SKM-1 (cell line): Measurements from ENCODE around the gene ESPNL.

Source experiments
- DNase-seq: peaks from one replicate; lab custom pipeline; 2025; ENCODE audit not compliant: unreplicated experiment; lab: John Stamatoyannopoulos, UW

Gene ESPNL

GRCh38 chr2:238155761-238156694 is 55.9 kb downstream of the ESPNL start:
- DNase-seq, result no peak

GRCh38 chr2:238157506-238158017 is 57.4 kb downstream of the ESPNL start:
- DNase-seq, result no peak

GRCh38 chr2:238158018-238158508 is 57.9 kb downstream of the ESPNL start:
- no peak for DNase-seq

- DNase-seq, result no peak
Observed at GRCh38 chr2:238158509-238159070, 58.5 kb downstream of the ESPNL start, which contains the start of gene ERFE. Gene ERFE (plus strand): TSS chr2:238158970. CDS start chr2:238159008, 38 bp downstream.

GRCh38 chr2:238159071-238159539 is 59.0 kb downstream of the ESPNL start:
- DNase-seq, result no peak

GRCh38 chr2:238159661-238160205 is 59.6 kb downstream of the ESPNL start:
- DNase-seq, result no peak

- no peak for DNase-seq
Observed at GRCh38 chr2:238160206-238161129, 60.3 kb downstream of the ESPNL start.

- DNase-seq, result no peak
Observed at GRCh38 chr2:238161291-238162051, 61.3 kb downstream of the ESPNL start.

- DNase-seq, result no peak
Observed at GRCh38 chr2:238162251-238162845, 62.2 kb downstream of the ESPNL start.

- no peak for DNase-seq
Observed at GRCh38 chr2:238162846-238163441, 62.8 kb downstream of the ESPNL start.

GRCh38 chr2:238163481-238164198 is 63.5 kb downstream of the ESPNL start:
- DNase-seq, result no peak

- no peak for DNase-seq
Observed at GRCh38 chr2:238164906-238165287, 64.8 kb downstream of the ESPNL start.

- no peak for DNase-seq
Observed at GRCh38 chr2:238165288-238165921, 65.3 kb downstream of the ESPNL start.

GRCh38 chr2:238166391-238167343 is 66.5 kb downstream of the ESPNL start:
- DNase-seq, result no peak

GRCh38 chr2:238167344-238167715 is 67.2 kb downstream of the ESPNL start:
- no peak for DNase-seq

- no peak for DNase-seq
Observed at GRCh38 chr2:238167761-238168160, 67.6 kb downstream of the ESPNL start.
